GM19099 (cell line): Measurements from ENCODE around the gene KRTAP4-12.
"Not testable (repeated sequence)": the region's sequence is repeated elsewhere in the genome, so short reads cannot be mapped to it uniquely, and the experiment has no call there.

ENCODE experiments used
- POLR2A ChIP-seq: IDR thresholded peaks from 3 replicates; pipeline ENCODE4 v1.6.1; 2011; ENCODE audit warnings: low read depth; ENCODE audit not compliant: insufficient read length; ENCODE audit errors: extremely low read depth

KRTAP4-12 gene

DNA sequence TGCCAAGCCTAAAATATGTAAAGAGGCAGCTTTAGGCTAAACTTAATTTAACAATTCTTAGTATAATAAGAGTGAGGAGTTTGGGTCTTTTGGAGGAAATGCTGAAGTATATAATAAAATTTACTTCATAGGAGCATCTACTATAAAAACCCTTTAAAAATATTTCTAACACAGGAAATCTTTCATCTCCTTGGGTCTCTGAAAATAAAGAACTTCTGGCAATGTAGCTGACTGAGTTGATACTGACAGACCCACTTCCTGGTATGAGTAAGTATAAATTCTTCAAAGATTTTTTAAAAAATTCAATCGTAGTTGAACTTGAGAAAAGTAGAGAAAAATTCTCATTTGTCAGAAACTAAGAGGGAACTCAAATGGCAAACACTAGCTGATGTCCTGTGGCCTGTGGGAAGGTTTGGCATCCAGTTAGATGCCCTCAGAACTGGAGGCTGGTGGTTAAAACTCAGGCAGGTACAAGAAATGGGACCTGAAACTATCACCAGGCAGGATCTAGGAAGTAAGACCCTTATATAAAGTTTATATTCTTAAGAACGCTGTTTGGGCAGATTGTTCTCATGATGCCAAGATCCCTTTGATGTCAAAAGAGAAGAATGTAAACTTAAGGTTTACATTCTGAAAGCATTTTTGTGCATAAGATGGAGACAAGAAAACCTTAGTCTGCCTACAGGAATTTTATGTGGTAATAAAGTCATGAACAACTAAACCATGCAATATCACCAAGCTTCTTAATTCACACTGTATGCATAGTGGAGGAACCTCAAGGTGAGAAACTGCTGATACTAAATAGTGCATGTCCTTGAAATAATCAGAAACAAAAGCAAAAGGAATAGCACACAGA, 10.1 kb upstream of the KRTAP4-12 start:
- TF ChIP-seq POLR2A = no peak

GRCh38 chr17:41131979-41132378, 8.0 kb upstream of the KRTAP4-12 start:
- TF ChIP-seq POLR2A = no peak

DNA sequence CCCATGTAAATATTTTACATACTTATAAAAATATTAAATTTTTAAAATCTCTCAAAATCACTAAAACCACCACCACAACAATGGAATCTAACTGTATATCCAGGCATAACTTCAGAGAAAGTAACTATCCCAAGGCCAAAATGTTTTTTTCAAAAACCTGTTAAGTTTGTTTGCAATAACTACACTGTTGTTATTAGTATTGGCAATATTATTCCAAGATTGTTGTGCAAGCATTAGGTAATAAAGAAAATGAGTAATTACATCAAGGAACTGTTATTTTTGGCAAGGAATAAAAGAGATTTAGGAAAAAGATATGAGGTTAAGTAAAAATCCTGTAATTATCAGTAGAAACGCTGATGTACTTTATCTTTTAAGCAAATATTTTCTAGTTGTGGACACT, 3.4 kb upstream of the KRTAP4-12 start:
- TF ChIP-seq POLR2A = no peak

DNA sequence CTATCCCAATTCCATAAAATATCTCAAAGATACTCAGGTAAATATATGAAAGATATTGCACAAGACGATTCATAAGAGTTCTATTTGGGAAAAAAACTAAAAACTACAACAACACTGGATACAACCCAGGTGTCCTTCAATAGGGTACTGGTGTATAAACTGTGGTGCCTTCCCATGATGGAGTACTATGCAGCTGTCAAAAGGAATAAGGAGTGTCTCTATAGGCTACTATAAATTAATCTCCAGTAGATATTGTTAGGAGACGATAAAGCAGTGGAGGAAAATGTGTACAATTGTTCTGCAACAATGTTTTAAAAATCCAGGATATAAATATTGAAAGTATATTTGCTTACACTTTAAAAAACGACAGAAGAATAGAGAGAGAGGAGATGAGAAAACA, 2.4 kb upstream of the KRTAP4-12 start:
- TF ChIP-seq POLR2A = no peak

- TF ChIP-seq POLR2A = no peak
Measured at GRCh38 chr17:41125064-41125463, 1.1 kb upstream of the KRTAP4-12 start.

DNA sequence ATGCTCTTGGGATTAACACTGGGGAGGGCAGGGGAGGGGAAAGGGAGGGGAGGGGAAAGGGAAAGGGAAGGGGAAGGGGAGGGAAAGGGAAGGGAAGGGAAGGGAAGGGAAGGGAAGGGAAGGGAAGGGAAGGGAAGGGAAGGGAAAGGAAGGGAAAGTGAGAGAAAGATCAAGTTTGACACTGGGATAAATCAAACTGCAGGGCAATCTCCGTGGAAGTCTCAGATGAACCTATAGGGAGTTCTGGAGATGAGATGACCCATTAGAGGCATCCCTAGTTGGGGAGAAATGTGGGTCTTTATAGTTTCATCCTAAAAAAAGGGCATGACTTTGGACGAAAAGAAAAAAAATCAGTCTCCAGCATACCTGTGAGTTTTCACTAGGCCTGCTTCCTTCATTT, 2.2 kb downstream of the KRTAP4-12 start:
- TF ChIP-seq POLR2A = no peak

DNA sequence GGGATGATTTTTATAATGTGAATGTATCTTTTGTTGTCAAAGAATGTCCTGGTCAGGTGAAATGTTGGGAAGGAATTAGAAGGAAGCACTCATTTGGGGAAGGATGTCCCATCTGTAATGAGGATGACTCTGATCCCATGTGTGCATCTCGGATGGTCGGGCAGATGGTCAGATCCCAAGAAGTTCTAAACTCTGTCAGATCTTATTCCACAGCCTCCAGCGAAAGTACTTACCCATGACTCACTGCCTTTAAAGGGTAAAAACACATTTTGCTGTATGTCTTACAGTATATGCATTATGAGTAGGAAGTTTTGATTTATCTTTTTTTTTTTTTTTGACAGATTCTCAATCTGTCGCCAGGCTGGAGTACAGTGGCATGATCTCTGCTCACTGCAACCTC, 5.3 kb downstream of the KRTAP4-12 start:
- no peak for TF ChIP-seq POLR2A

GRCh38 chr17:41117846-41118386, 6.1 kb downstream of the KRTAP4-12 start, which contains the start of gene KRTAP4-11:
TSS of gene KRTAP4-11 (minus strand) at chr17:41118373. CDS start at chr17:41118315, 58 bp downstream.
- TF ChIP-seq POLR2A = not testable (repeated sequence)

DNA sequence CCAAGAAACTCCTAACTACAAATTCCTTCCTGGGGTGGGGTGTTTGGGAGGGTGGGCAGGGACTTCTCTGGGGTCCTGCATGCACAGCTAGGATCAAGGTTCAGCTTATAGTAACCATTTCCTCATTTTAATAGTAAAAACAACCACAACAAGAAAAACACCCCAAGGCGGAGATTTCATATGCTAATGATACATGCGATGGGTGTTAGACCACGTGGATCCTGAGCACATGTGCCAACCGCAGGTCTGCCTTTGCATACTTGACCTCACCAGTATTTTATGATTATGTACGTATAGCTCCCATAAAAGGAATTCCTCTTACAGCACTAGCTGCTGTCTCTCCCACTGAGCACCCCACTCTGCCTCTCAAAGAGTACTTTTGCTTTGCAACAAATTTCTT, 7.7 kb downstream of the KRTAP4-12 start:
- TF ChIP-seq POLR2A = no peak

DNA sequence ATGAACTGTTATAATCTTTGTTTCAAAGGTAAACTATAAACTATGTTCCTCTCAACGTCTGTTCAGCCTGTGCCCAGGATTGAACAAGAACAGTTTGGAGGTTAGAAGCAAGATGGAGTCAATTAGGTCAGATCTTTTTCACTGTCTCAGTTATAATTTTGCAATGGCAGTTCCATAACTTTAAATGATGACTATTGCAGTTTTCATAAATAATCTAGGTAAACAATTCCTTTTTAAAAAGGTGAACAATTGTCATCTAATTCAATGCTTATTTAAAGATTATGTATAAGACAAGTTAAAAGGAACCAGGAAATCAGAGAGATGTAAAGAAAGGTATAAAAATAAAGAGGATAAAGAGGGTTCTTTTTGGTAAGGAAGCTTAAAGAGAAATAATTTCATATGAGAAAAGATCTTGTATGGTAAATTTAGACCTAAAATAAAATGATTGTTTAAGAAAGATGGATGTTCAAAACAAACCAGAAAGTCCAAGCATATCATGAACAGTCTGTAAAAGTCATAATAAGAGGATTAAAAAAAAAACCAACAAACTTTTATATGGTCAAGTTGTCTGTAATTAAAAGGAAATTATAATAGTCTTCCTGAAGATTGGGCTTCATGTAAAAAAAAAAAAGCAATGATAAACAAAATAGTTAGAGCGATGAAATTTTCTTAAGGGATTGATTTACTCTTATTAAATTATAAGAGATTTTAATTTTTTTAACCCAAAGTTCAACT, 12.7 kb downstream of the KRTAP4-12 start:
- TF ChIP-seq POLR2A = no peak

DNA sequence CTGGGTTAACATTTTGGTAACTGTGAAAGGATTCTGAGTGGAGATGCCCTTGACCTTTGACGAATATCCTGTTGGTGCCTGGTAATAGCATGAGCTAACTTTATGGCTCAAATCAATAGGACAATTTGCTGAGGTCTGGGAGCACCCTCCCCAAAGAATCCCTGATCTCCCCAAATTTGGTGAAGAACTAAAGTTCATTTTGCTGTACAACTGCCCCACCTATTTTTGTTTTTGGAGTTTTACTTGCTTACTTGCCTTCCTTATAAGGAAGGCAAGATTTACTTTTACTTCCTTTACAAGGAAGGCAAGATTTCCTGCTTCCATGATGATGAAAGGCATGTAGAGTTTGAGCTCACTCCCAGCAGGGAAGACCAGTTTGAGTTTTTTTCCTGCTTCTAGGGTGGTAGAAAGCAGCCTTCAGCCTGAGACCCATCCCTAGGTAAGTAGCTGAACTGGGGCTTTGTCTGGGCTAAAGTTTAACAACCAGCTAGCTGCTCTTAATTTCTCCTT, 16.0 kb downstream of the KRTAP4-12 start:
- TF ChIP-seq POLR2A = no peak

DNA sequence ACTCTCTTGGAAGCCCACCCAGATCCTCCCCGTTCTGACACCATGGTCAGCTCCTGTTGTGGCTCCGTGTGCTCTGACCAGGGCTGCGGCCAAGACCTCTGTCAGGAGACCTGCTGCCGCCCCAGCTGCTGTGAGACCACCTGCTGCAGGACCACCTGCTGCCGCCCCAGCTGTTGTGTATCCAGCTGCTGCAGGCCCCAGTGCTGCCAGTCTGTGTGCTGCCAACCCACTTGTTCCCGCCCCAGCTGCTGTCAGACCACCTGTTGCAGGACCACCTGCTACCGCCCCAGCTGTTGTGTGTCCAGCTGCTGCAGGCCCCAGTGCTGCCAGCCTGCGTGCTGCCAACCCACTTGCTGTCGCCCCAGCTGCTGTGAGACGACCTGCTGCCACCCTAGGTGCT, 18.6 kb downstream of the KRTAP4-12 start, which contains the start of gene KRTAP4-9:
TSS of gene KRTAP4-9 (plus strand) at position 43 of the 400 bp plus-strand sequence. CDS start at position 43, 0 bp downstream.
- not testable (repeated sequence) for TF ChIP-seq POLR2A

DNA sequence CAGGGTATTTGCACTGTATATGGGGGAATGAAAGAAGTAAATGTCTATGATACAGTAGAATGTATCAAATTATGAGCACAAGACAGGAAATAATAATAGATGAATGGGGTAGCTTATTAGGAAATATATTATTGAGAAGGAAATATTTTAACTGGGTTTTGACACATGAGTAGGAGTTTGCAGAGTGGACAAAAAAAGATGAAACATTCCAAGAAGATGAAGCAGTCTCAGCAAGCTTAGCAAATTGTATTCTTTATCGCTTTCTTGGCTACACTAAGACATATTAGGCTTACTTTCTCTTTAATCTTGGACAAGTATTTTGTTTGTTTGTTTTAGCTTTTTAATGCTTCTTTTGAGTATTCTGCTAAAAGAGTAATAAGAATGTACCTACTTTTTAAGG, 20.1 kb downstream of the KRTAP4-12 start:
- no peak for TF ChIP-seq POLR2A

- no peak for TF ChIP-seq POLR2A
Measured at GRCh38 chr17:41101586-41102259, 22.3 kb downstream of the KRTAP4-12 start, which contains the start of gene KRTAP4-16. TSS of gene KRTAP4-16 (minus strand) at chr17:41102209. CDS start at chr17:41102209, 0 bp downstream.

DNA sequence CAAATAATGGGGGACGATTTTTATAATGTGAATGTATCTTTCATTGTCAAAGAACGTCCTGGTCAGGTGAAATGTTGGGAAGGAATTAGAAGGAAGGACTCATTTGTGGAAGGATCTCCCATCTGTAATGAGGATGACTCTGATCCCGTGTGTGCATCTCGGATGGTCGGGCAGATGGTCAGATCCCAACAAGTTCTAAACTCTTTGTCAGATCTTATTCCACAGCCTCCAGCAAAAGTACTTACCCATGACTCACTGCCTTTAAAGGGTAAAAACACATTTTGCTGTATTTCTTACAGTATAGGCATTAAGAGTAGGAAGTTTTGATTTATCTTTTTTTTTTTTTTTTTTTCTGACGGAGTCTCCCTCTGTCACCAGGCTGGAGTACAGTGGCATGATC, 25.5 kb downstream of the KRTAP4-12 start:
- no peak for TF ChIP-seq POLR2A
